K562 (cell line): Measurements from ENCODE around the gene GATAD2B. TPM values are rescaled to one million over a fixed set of nuclear protein-coding genes. Genes with fewer than 3 reads are reported as not detected.

Source experiments
- CREB3 ChIP-seq: fragments of 450-650 bp; conservative IDR thresholded peaks from 2 replicates; pipeline ENCODE4 v1.6.1; 2016; ENCODE audit warnings: missing genetic modification characterization, low read depth, mild to moderate bottlenecking, missing compliant biosample characterization, moderate library complexity
- NRF1 ChIP-seq, 2 experiments: fragments of 450-650 bp; IDR thresholded peaks in 1 of 2; conservative IDR thresholded peaks in 1 of 2; 2 replicates each; pipeline ENCODE4 v1.6.1; 2014; ENCODE audit warnings: mild to moderate bottlenecking in 2 of 2
- PHB ChIP-seq: fragments of 250-450 bp; sonication (Bioruptor Pico); IDR thresholded peaks from 2 replicates; pipeline ENCODE4 v1.5.0; 2021
- RBM15 ChIP-seq: fragments of 200-400 bp; formaldehyde crosslinking; IDR thresholded peaks from 2 replicates; pipeline ENCODE4 v1.6.1; 2018; ENCODE audit warnings: mild to moderate bottlenecking, low read length, moderate library complexity; ENCODE audit not compliant: insufficient read depth
- RCOR1 ChIP-seq, 2 experiments: IDR thresholded peaks; 2 replicates each; pipeline ENCODE4 v1.6.1; 2012; ENCODE audit warnings: low read depth in 2 of 2, low read length in 2 of 2, borderline replicate concordance in 1 of 2, improper control_type of control experiment in 1 of 2
- RFX7 ChIP-seq: fragments of 250-450 bp; sonication (Bioruptor Pico); IDR thresholded peaks from 2 replicates; pipeline ENCODE4 v1.5.1; 2021; ENCODE audit warnings: mild to moderate bottlenecking
- SPI1 ChIP-seq: IDR thresholded peaks from 2 replicates; pipeline ENCODE4 v1.6.1; 2011; ENCODE audit warnings: low read depth, low read length, control low read depth, borderline replicate concordance
- TFAP4 ChIP-seq: sonication (generic); formaldehyde crosslinking; IDR thresholded peaks from 2 replicates; pipeline ENCODE4 v1.8.0; 2022; ENCODE audit warnings: missing genetic modification reagents, mild to moderate bottlenecking, moderate library complexity, borderline replicate concordance
- ZKSCAN3 ChIP-seq: fragments of 250-450 bp; sonication (Bioruptor Pico); IDR thresholded peaks from 2 replicates; pipeline ENCODE4 v1.4.0; 2020
- polyA plus RNA-seq, 8 experiments: library from polyadenylated mRNA; depleted of rRNA in 4 of 8; stranded (reverse) in 5 of 8; unstranded in 3 of 8; fragments of >200 nt; fragmentation: Nextera tagmentation in 2 of 8; fragmentation: Illumina TruSeq in 1 of 8; extraction: Ambion mirVana in 2 of 8; extraction: Trizol in 1 of 8; gene quantifications; 2 replicates each; pipeline versions ENCODE4 v1.2.1 to v1.2.3, GENCODE V29; 2011 to 2014; ENCODE audit warnings: inconsistent platforms in 1 of 8, missing spikeins in 1 of 8
- total RNA-seq, 7 experiments: library from RNA; depleted of rRNA in 6 of 7; stranded (reverse); fragments of >200 nt in 6 of 7; fragmentation: Illumina TruSeq in 2 of 7; extraction: Trizol in 2 of 7; gene quantifications; 2 replicates each; pipeline versions ENCODE4 v1.2.1 to v1.2.3, GENCODE V29; 2011 to 2021; ENCODE audit warnings: low replicate concordance in 1 of 7
- TF ChIP-seq, protein P1 (sequence below): IDR thresholded peaks from 2 replicates; pipeline ENCODE4 v1.6.1; 2012; ENCODE audit warnings: low read depth, low read length, improper control_type of control experiment, borderline replicate concordance
- TF ChIP-seq, protein P2 (sequence below), 2 experiments: fragments of 450-650 bp; IDR thresholded peaks; 2 replicates each; pipeline ENCODE4 v1.6.1; 2018; ENCODE audit warnings: mild to moderate bottlenecking in 2 of 2, low read depth in 1 of 2; ENCODE audit not compliant: partially characterized antibody in 2 of 2
- TF ChIP-seq, protein P3 (sequence below): fragments of 250-450 bp; sonication (Bioruptor Pico); IDR thresholded peaks from 2 replicates; pipeline ENCODE4 v1.8.0; 2022; ENCODE audit warnings: moderate library complexity, mild to moderate bottlenecking, inconsistent platforms

GATAD2B gene
- total and polyA plus RNA-seq, 9 of the 15 experiments (the other 6 are each of a cell fraction or from before 2014, with no cell fraction given), result 1.5 to 40.2 (median 4.9) TPM

DNA sequence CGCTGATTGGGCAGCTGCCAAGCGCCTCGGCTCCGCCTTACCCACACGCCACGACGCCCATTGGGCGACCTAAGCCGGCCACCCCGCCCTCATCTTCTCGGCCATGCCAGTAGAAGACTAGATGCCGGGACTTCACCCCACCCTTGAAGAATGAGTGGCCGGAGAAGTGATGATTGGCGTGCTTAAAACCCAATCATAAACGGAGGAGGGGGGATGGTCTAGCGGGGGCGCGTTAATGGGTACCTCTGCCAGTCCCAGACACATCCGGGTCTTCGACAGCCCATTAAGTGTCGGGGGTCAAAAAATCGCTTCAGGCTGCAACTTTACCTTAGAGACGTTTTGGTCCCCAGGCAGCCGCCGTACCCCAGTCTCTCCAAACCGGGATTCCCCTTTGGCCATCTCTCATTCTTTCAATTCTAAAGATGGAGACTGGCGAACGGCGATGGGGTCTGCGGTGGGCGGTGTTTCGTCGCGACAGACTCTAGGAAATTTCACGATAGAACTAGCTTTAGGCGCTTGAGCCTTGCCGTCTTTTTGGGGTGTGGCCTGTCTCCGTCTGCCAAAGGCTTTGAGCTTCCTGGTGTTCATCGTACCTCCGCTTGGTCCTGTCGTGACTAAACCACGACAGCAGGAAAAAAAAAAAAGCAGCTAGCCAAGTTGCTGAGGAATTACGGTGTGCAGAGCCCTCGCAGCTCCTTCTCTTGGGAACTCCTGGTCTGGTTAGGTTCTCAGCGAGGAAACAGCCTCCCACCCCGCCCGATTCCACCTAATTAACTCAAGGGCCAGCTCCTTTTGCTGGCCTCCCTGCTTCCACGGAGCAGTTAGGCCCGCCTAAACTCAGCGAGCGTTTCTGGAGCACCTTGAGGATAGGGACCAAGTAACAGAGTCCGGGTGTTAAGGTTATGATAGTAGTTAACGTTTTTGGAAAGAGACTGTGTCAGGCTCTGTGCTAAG, at the start of gene GATAD2B (continued):
- TF ChIP-seq, protein P1, sequence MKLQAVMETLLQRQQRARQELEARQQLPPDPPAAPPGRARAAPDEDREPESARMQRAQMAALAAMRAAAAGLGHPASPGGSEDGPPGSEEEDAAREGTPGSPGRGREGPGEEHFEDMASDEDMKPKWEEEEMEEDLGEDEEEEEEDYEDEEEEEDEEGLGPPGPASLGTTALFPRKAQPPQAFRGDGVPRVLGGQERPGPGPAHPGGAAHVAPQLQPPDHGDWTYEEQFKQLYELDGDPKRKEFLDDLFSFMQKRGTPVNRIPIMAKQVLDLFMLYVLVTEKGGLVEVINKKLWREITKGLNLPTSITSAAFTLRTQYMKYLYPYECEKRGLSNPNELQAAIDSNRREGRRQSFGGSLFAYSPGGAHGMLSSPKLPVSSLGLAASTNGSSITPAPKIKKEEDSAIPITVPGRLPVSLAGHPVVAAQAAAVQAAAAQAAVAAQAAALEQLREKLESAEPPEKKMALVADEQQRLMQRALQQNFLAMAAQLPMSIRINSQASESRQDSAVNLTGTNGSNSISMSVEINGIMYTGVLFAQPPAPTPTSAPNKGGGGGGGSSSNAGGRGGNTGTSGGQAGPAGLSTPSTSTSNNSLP, result no peak
- TF ChIP-seq ZKSCAN3 (CRISPR knock-in tag) (no peak), SPI1 (no peak), RBM15 (no peak), RFX7 (CRISPR knock-in tag) (no peak), CREB3 (tag) (no peak), RCOR1 (IDR thresholded peaks at IDR 0.05; ENCODE audit: borderline replicate concordance in 1 of 2, low read depth in 2 of 2, low read length in 2 of 2) (0 out of 4 replicates have a peak, but pooled peaks of 1 of the 2 experiments have one; percentile 2), NRF1 (conservative IDR thresholded peaks at IDR 0.05 in 1 of 2, IDR thresholded peaks at IDR 0.05 in 1 of 2) (peak; percentile 64 to 66; a peak in 3 of 4 replicates), TFAP4 (peak; percentile 35; the same call in 1 of the 2 replicates), PHB (CRISPR knock-in tag) (no peak)
- TF ChIP-seq, protein P2, sequence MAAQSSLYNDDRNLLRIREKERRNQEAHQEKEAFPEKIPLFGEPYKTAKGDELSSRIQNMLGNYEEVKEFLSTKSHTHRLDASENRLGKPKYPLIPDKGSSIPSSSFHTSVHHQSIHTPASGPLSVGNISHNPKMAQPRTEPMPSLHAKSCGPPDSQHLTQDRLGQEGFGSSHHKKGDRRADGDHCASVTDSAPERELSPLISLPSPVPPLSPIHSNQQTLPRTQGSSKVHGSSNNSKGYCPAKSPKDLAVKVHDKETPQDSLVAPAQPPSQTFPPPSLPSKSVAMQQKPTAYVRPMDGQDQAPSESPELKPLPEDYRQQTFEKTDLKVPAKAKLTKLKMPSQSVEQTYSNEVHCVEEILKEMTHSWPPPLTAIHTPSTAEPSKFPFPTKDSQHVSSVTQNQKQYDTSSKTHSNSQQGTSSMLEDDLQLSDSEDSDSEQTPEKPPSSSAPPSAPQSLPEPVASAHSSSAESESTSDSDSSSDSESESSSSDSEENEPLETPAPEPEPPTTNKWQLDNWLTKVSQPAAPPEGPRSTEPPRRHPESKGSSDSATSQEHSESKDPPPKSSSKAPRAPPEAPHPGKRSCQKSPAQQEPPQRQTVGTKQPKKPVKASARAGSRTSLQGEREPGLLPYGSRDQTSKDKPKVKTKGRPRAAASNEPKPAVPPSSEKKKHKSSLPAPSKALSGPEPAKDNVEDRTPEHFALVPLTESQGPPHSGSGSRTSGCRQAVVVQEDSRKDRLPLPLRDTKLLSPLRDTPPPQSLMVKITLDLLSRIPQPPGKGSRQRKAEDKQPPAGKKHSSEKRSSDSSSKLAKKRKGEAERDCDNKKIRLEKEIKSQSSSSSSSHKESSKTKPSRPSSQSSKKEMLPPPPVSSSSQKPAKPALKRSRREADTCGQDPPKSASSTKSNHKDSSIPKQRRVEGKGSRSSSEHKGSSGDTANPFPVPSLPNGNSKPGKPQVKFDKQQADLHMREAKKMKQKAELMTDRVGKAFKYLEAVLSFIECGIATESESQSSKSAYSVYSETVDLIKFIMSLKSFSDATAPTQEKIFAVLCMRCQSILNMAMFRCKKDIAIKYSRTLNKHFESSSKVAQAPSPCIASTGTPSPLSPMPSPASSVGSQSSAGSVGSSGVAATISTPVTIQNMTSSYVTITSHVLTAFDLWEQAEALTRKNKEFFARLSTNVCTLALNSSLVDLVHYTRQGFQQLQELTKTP (IDR thresholded peaks at IDR 0.05; ENCODE audit: low read depth in 1 of 2, partially characterized antibody in 2 of 2), result peak in 1 of 2 experiments; percentile 58
- TF ChIP-seq, protein P3, sequence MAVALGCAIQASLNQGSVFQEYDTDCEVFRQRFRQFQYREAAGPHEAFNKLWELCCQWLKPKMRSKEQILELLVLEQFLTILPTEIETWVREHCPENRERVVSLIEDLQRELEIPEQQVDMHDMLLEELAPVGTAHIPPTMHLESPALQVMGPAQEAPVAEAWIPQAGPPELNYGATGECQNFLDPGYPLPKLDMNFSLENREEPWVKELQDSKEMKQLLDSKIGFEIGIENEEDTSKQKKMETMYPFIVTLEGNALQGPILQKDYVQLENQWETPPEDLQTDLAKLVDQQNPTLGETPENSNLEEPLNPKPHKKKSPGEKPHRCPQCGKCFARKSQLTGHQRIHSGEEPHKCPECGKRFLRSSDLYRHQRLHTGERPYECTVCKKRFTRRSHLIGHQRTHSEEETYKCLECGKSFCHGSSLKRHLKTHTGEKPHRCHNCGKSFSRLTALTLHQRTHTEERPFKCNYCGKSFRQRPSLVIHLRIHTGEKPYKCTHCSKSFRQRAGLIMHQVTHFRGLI, result no peak
